ENCODE results near the gene MAML3.

- TF ChIP-seq POLR2A (IDR thresholded peaks at IDR 0.05; ENCODE audit: low read length): no peak
- no peak for TF ChIP-seq GATA1 (IDR thresholded peaks at IDR 0.05; ENCODE audit: low read depth, low read length)
Observed at GRCh38 chr4:140154572-140154891, 548 bp upstream of the MAML3 start.
